H1 (cell line): Measurements from ENCODE around the gene MAST2. TPM values are rescaled to one million over a fixed set of nuclear protein-coding genes. Genes with fewer than 3 reads are reported as not detected.

Source experiments
- CBX5 ChIP-seq: fragments of 300-800, 300-1000 bp; sonication (generic); IDR thresholded peaks from 2 replicates; pipeline ENCODE4 v1.7.1; 2016; ENCODE audit warnings: antibody characterized with exemption, low read length, low read depth
- CHD1 ChIP-seq: IDR thresholded peaks from 2 replicates; pipeline ENCODE4 v1.6.1; 2012; ENCODE audit warnings: low read depth, low read length, improper control_type of control experiment
- CHD2 ChIP-seq: IDR thresholded peaks from 2 replicates; pipeline ENCODE4 v1.6.1; 2012; ENCODE audit warnings: low read length, improper control_type of control experiment
- PHF8 ChIP-seq: fragments of 200-600 bp; sonication (generic); conservative IDR thresholded peaks from 2 replicates; pipeline ENCODE4 v1.7.1; 2012; ENCODE audit warnings: low read depth, mild to moderate bottlenecking, inconsistent platforms, low read length, moderate library complexity
- RNF2 ChIP-seq: fragments of 200-900, 300-1000 bp; sonication (generic); IDR thresholded peaks from 2 replicates; pipeline ENCODE4 v1.7.1; 2016; ENCODE audit warnings: borderline replicate concordance, low read depth, mild to moderate bottlenecking, antibody characterized with exemption, low read length; ENCODE audit not compliant: poor library complexity, severe bottlenecking; ENCODE audit errors: missing control alignments
- SIRT6 ChIP-seq: IDR thresholded peaks from one replicate; pipeline ENCODE4 v1.7.1; 2012; ENCODE audit warnings: low read length, inconsistent platforms
- SP1 ChIP-seq: IDR thresholded peaks from 2 replicates; pipeline ENCODE4 v1.6.1; 2011; ENCODE audit warnings: low read depth, low read length
- SP4 ChIP-seq: IDR thresholded peaks from 2 replicates; pipeline ENCODE4 v1.6.1; 2012; ENCODE audit warnings: low read length, inconsistent platforms
- TBP ChIP-seq: IDR thresholded peaks from 2 replicates; pipeline ENCODE4 v1.6.1; 2011; ENCODE audit warnings: low read depth, low read length, improper control_type of control experiment
- polyA plus RNA-seq, 7 experiments: library from polyadenylated mRNA; depleted of rRNA in 3 of 7; stranded (reverse) in 5 of 7; unstranded in 2 of 7; fragments of >200 nt in 5 of 7; fragments of 200-250 nt in 2 of 7; gene quantifications; 1 replicate in 5 of 7; 2 replicates in 1 of 7; 4 replicates in 1 of 7; pipeline versions ENCODE4 v1.2.1 to v1.2.3, GENCODE V29; 2011 to 2013; ENCODE audit warnings: missing spikeins in 2 of 7, mixed read lengths in 2 of 7
- total RNA-seq: library from RNA; stranded (reverse); fragmentation: NEBNext Ultra II Directional; extraction: Animal tissue kit (Norgen Biotek cat#: 25700); gene quantifications from 2 replicates; pipeline ENCODE4 v1.2.1, GENCODE V29; 2021
- TF ChIP-seq, protein P1 (sequence below), 3 experiments: IDR thresholded peaks; 1 replicate in 2 of 3; 2 replicates in 1 of 3; pipeline versions ENCODE4 v1.5.1 to v1.6.1; 2011; ENCODE audit warnings: low read length in 3 of 3, mild to moderate bottlenecking in 3 of 3, inconsistent platforms in 2 of 3, low read depth in 1 of 3, moderate library complexity in 1 of 3; ENCODE audit not compliant: insufficient read depth in 1 of 3; ENCODE audit errors: control extremely low read depth in 1 of 3

The MAST2 gene
- total and polyA plus RNA-seq, 2 of the 8 experiments (the other 6 are each of a cell fraction or from before 2014, with no cell fraction given): 20.5 to 35.4 TPM

DNA sequence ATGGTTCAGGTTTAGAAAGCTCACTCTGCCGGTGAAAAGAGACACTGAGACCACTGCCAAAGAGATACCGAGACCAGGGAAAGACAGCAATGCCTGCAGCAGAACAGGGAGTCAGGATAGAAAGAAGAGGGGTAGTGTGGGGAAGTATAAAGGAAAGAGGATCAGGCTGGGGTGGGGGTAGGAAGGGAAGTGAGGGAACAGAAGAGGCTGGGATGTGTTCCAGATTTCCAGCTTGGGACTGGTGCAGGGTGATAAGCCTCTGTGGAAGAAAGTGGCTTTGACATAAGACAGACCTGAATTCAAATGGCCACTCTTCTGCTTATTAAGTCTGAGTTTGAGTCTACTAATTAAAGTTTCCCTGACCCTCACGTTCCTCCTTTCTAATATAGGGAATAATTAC is 223.1 kb downstream of the MAST2 start (continued):
- no peak for TF ChIP-seq PHF8
- no peak for TF ChIP-seq CBX5
- TF ChIP-seq CHD1: no peak
- TF ChIP-seq SIRT6: no peak
- TF ChIP-seq CHD2: no peak
- TF ChIP-seq SP1: no peak
- TF ChIP-seq RNF2: no peak
- TF ChIP-seq, protein P1, sequence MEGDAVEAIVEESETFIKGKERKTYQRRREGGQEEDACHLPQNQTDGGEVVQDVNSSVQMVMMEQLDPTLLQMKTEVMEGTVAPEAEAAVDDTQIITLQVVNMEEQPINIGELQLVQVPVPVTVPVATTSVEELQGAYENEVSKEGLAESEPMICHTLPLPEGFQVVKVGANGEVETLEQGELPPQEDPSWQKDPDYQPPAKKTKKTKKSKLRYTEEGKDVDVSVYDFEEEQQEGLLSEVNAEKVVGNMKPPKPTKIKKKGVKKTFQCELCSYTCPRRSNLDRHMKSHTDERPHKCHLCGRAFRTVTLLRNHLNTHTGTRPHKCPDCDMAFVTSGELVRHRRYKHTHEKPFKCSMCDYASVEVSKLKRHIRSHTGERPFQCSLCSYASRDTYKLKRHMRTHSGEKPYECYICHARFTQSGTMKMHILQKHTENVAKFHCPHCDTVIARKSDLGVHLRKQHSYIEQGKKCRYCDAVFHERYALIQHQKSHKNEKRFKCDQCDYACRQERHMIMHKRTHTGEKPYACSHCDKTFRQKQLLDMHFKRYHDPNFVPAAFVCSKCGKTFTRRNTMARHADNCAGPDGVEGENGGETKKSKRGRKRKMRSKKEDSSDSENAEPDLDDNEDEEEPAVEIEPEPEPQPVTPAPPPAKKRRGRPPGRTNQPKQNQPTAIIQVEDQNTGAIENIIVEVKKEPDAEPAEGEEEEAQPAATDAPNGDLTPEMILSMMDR (IDR thresholded peaks at IDR 0.05; ENCODE audit: control extremely low read depth in 1 of 3, insufficient read depth in 1 of 3, low read depth in 1 of 3, low read length in 3 of 3): no peak
- TF ChIP-seq TBP: no peak
- TF ChIP-seq SP4: no peak
